Stimulated activated naive CD8-positive, alpha-beta T cell treated with anti-CD3 and anti-CD28 coated beads, Interleukin-15, amount 100 ng/mL, for 72 hours (primary cell): Measurements from ENCODE around the gene OAS2.

Experiments
- ATAC-seq: fragments of 150-1000 bp; cut with Tn5 transposase; 2 replicates; pipeline ENCODE4 v1.10.0; 2021; ENCODE audit warnings: mild to moderate bottlenecking, moderate library complexity
- DNase-seq, 2 donors: peaks; one replicate each; pipeline ENCODE4 v3.0.0; 2021 to 2022
- H3K27ac Mint-ChIP-seq, 2 donors: one replicate each; pipeline ENCODE4 v1.8.0; 2022; ENCODE audit warnings: mild to moderate bottlenecking in 2 of 2, mixed read lengths in 2 of 2, moderate library complexity in 2 of 2
- H3K27me3 Mint-ChIP-seq: one replicate; pipeline ENCODE4 v1.8.0; 2022; ENCODE audit warnings: mixed read lengths
- H3K4me1 Mint-ChIP-seq: one replicate; pipeline ENCODE4 v1.8.0; 2022; ENCODE audit warnings: mild to moderate bottlenecking, mixed read lengths
- H3K4me3 Mint-ChIP-seq, 2 donors: one replicate each; pipeline ENCODE4 v1.8.0; 2022; ENCODE audit warnings: mild to moderate bottlenecking in 2 of 2, mixed read lengths in 2 of 2, moderate library complexity in 1 of 2
- H3K9me3 Mint-ChIP-seq, 2 donors: one replicate each; pipeline ENCODE4 v1.8.0; 2022; ENCODE audit warnings: mixed read lengths in 2 of 2

Gene OAS2

DNA sequence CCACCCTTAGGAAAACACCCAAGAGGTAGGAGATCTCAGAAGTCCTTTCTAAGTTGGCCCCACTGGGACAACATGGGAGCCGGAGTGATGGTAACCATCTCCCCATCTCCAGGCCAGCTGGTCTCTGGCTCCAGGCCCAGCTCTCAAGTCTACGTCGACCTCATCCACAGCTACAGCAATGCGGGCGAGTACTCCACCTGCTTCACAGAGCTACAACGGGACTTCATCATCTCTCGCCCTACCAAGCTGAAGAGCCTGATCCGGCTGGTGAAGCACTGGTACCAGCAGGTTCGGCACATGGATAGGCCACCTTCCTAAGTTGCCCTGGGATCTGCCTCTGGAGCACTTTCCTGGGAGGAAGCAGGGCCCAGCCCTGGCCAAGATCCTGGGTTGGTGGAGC is 11.0 kb upstream of the OAS2 start:
- no peaks in the 10 kb centered on the region for H3K9me3 Mint-ChIP-seq
- H3K4me3 Mint-ChIP-seq: no peak overlapping the region
- ATAC-seq (no peak), DNase-seq (no peak)
- no peak overlapping the region for H3K27ac Mint-ChIP-seq
- no peaks in the 10 kb centered on the region for H3K4me1 Mint-ChIP-seq
- no peaks in the 10 kb centered on the region for H3K27me3 Mint-ChIP-seq

GRCh38 chr12:112967858-112968257 is 10.5 kb upstream of the OAS2 start:
- no peak for DNase-seq
- Mint-ChIP-seq H3K27ac (no peak overlapping the region), H3K27me3 (no peaks in the 10 kb centered on the region), H3K4me3 (no peak overlapping the region), H3K4me1 (no peaks in the 10 kb centered on the region), H3K9me3 (no peaks in the 10 kb centered on the region)
- no peak for ATAC-seq

DNA sequence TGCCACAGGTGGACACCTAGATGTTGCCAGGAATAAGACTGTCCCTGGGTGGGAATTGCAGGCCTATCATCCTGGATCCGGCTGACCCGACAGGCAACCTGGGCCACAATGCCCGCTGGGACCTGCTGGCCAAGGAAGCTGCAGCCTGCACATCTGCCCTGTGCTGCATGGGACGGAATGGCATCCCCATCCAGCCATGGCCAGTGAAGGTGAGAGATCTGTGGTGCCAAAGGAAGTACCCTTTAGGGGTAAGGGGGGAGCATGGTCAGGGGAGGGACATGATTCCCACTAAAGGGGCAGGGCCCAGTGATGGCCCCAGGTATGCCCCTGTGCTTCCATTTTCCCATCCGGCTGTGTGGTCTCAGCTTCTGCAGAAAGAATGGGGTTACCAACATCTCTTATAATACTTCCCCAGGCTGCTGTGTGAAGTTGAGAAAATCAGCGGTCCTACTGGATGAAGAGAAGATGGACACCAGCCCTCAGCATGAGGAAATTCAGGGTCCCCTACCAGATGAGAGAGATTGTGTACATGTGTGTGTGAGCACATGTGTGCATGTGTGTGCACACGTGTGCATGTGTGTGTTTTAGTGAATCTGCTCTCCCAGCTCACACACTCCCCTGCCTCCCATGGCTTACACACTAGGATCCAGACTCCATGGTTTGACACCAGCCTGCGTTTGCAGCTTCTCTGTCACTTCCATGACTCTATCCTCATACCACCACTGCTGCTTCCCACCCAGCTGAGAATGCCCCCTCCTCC is 8.6 kb upstream of the OAS2 start:
- Mint-ChIP-seq H3K9me3 (no peaks in the 10 kb centered on the region), H3K4me1 (no peaks in the 10 kb centered on the region), H3K27ac (no peak overlapping the region), H3K4me3 (no peak overlapping the region), H3K27me3 (no peaks in the 10 kb centered on the region)
- DNase-seq: no peak
- ATAC-seq: no peak

DNA sequence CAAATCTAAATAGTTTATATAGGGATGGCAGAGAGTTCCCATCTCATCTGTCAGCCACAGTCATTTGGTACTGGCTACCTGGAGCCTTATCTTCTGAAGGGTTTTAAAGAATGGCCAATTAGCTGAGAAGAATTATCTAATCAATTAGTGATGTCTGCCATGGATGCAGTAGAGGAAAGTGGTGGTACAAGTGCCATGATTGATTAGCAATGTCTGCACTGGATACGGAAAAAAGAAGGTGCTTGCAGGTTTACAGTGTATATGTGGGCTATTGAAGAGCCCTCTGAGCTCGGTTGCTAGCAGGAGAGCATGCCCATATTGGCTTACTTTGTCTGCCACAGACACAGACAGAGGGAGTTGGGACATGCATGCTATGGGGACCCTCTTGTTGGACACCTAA is 7.9 kb upstream of the OAS2 start:
- H3K27me3 Mint-ChIP-seq: no peaks in the 10 kb centered on the region

GRCh38 chr12:112971248-112971647 is 7.1 kb upstream of the OAS2 start:
- Mint-ChIP-seq H3K27me3 (no peaks in the 10 kb centered on the region), H3K9me3 (no peaks in the 10 kb centered on the region), H3K27ac (no peak overlapping the region), H3K4me1 (no peaks in the 10 kb centered on the region), H3K4me3 (no peak overlapping the region)
- no peak for DNase-seq
- ATAC-seq: no peak

More for the DNA sequence above, 7.9 kb upstream of the OAS2 start:
- Mint-ChIP-seq H3K9me3 (no peaks in the 10 kb centered on the region), H3K4me3 (no peak overlapping the region), H3K4me1 (no peaks in the 10 kb centered on the region), H3K27ac (no peak overlapping the region)
- ATAC-seq: no peak
- DNase-seq: no peak

GRCh38 chr12:112973011-112973735 is 5.1 kb upstream of the OAS2 start:
- Mint-ChIP-seq H3K27me3 (no peaks in the 10 kb centered on the region), H3K9me3 (no peaks in the 10 kb centered on the region), H3K4me3 (no peak overlapping the region), H3K4me1 (peaks cover 7% of the 10 kb centered on the region), H3K27ac (no peak overlapping the region)
- DNase-seq (no peak), ATAC-seq (no peak)

DNA sequence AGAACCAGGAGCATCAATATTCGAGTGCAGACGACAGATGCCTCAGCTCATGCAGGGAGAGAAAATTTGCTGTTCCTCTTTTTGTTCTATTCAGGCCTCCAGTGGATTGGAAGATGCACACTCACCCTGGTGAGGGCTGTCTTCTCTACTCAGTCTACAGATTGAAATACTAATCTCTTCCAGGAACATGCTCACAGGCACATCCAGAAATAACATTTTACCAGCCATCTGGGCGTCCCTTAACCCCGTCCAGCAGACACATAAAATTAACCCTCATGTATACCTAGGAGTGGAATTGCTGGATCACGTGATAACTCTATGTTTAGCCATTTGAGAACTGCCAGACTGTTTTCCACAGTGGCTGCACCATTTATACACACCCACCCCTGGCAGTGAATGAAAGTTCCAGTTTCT is 4.5 kb upstream of the OAS2 start:
- H3K27ac Mint-ChIP-seq: no peak overlapping the region
- no peaks in the 10 kb centered on the region for H3K27me3 Mint-ChIP-seq
- no peaks in the 10 kb centered on the region for H3K9me3 Mint-ChIP-seq
- no peak overlapping the region for H3K4me3 Mint-ChIP-seq
- ATAC-seq (no peak), DNase-seq (no peak)
- H3K4me1 Mint-ChIP-seq: peaks cover 7% of the 10 kb centered on the region

DNA sequence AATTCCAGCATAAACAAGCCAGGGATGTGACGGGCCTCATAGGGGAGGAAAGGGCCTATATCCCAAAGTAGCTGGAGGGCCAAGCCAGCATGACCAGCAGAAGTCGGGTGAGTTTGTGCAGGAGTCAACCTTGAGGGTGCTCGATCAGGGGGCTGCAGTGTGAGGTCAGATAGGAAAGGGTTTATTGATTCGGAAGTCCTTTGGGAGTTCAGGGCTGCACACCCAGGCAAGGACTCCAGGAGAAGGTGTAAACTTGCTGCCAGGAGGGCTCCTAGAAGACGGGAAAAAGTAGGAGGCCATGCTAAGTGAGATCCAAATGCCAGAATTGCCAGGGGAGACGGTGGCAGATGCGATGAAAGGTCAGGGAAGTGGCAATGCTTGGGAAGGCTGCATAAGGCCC is 3.4 kb upstream of the OAS2 start:
- Mint-ChIP-seq H3K27me3 (no peaks in the 10 kb centered on the region), H3K4me1 (peaks cover 13% of the 10 kb centered on the region), H3K9me3 (no peaks in the 10 kb centered on the region), H3K4me3 (no peak overlapping the region), H3K27ac (no peak overlapping the region)
- ATAC-seq: no peak
- DNase-seq: no peak

DNA sequence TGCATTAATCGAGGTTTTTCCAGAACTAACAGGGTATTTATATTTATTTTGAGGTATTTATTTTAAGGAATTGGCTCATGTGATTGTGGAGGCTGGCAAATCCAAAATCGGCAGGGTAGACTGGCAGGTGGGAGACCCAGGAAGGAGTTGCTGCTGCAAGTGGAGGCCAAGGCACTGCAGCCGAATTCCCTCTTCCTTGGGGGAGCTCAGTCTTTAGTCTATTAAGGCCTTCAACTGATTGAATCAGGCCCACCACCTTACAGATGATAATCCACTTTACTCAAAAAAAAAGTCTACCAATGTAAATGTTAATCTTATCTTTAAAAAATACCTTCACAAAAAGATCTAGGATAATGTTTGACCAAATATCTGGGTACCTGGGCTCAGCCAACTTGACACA is 1.2 kb upstream of the OAS2 start:
- H3K9me3 Mint-ChIP-seq: peaks cover 9 to 14% of the 10 kb centered on the region in 2 donors
- no peaks in the 10 kb centered on the region for H3K27me3 Mint-ChIP-seq
- H3K4me1 Mint-ChIP-seq: peaks cover 33% of the 10 kb centered on the region
- H3K27ac Mint-ChIP-seq: peak overlapping the region in 1 of 2 donors; percentile 35
- no peak for ATAC-seq
- no peak overlapping the region for H3K4me3 Mint-ChIP-seq
- no peak for DNase-seq

GRCh38 chr12:112977641-112978040 is 678 bp upstream of the OAS2 start:
- Mint-ChIP-seq H3K27ac (peak overlapping the region; percentile 98), H3K27me3 (no peaks in the 10 kb centered on the region), H3K4me1 (peaks cover 38% of the 10 kb centered on the region), H3K9me3 (peaks cover 14 to 18% of the 10 kb centered on the region in 2 donors), H3K4me3 (peak overlapping the region; percentile 90 to 98)
- no peak for ATAC-seq
- peak in 1 of 2 donors; percentile 14 for DNase-seq

DNA sequence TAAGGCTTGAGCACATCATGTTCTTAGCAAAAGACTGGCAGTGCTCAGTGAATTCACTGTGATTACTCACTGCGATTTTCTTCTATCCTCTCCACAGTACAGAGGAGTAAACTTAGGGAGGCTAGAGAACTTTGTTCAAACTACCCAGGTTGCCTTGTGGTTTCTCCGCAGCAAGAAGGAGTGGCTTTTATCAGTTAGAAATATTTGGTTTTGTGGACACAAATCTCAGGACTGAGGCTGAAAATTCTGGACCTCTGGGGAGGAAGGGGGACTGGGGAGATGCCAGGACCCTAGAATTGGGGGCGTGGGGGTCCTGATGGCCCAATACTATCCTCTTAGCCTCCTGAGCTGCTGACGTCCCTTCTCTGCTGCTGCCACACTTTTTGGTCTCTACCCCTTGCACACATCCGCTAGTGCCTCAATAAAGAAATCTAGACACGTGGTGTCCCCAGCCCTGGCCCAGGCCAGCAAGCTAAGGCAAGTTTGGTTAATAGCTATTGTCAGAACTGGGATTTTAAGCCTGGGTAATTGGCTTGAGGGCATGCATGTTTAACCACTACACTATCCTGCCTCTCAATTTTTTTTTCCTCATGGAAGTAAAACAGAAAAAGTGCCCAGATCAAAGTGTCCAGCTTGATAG is 842 bp downstream of the OAS2 start:
- peak overlapping the region; percentile 90 to 98 for H3K4me3 Mint-ChIP-seq
- peaks cover 50% of the 10 kb centered on the region for H3K4me1 Mint-ChIP-seq

GRCh38 chr12:112980491-112981158 is 2.3 kb downstream of the OAS2 start:
- H3K4me3 Mint-ChIP-seq: peak overlapping the region; percentile 74 to 90
- H3K27me3 Mint-ChIP-seq: no peaks in the 10 kb centered on the region
- no peak for ATAC-seq
- peaks cover 55% of the 10 kb centered on the region for H3K4me1 Mint-ChIP-seq
- peak overlapping the region in 1 of 2 donors; percentile 88 for H3K27ac Mint-ChIP-seq
- peaks cover 43 to 44% of the 10 kb centered on the region in 2 donors for H3K9me3 Mint-ChIP-seq
- no peak for DNase-seq

More for the DNA sequence above, 842 bp downstream of the OAS2 start:
- Mint-ChIP-seq H3K9me3 (peaks cover 29 to 31% of the 10 kb centered on the region in 2 donors), H3K27me3 (no peaks in the 10 kb centered on the region), H3K27ac (peak overlapping the region; percentile 98)
- peak; percentile 38 to 65 for DNase-seq
- peak; percentile 70 for ATAC-seq

GRCh38 chr12:112985642-112986290 is 7.4 kb downstream of the OAS2 start:
- H3K4me3 Mint-ChIP-seq: no peak overlapping the region
- H3K9me3 Mint-ChIP-seq: peaks cover 43% of the 10 kb centered on the region in 2 donors
- peak overlapping the region in 1 of 2 donors; percentile 85 for H3K27ac Mint-ChIP-seq
- ATAC-seq (no peak), DNase-seq (no peak)
- H3K4me1 Mint-ChIP-seq: peaks cover 72% of the 10 kb centered on the region
- no peaks in the 10 kb centered on the region for H3K27me3 Mint-ChIP-seq

DNA sequence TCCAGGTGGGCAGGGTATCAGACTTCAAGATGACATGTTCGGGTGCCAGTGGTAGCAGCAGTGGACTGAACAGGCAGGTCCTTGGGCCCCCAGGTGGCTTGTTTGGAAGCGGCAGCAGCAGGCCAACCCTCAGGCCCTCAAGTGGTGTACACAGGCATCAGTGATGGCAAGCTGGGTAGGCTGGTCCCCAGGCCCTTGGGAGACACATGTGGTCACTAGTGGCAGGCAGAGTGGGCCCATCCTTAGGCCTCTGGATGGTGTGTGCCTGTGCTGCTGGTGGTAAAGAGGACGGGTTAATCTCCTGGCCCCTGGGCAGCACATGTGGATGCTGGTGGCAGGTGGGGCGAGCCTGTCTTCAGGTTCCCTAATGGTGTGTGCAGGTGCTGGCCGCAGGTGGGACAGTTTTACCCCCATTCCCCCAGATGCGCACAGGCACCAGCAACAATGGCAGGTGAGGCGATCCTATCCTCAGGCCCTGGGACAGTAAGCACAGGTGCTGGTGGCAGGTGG is 8.0 kb downstream of the OAS2 start:
- H3K9me3 Mint-ChIP-seq: peaks cover 40 to 41% of the 10 kb centered on the region in 2 donors
- peak overlapping the region in 1 of 2 donors; percentile 85 for H3K27ac Mint-ChIP-seq
- ATAC-seq: no peak
- DNase-seq: no peak
- peaks cover 66% of the 10 kb centered on the region for H3K4me1 Mint-ChIP-seq
- no peak overlapping the region for H3K4me3 Mint-ChIP-seq
- no peaks in the 10 kb centered on the region for H3K27me3 Mint-ChIP-seq

- DNase-seq: no peak
- no peaks in the 10 kb centered on the region for H3K27me3 Mint-ChIP-seq
- peak overlapping the region; percentile 68 to 80 for H3K27ac Mint-ChIP-seq
- H3K9me3 Mint-ChIP-seq: peaks cover 29 to 38% of the 10 kb centered on the region in 2 donors
- no peak for ATAC-seq
- H3K4me1 Mint-ChIP-seq: peaks cover 54% of the 10 kb centered on the region
- H3K4me3 Mint-ChIP-seq: no peak overlapping the region
Measured at GRCh38 chr12:112987561-112987960, 9.2 kb downstream of the OAS2 start.
